HG02852 (cell line): ENCODE data around the gene AMPD2.

Experiments used
- ATAC-seq: cut with Tn5 transposase; IDR thresholded peaks from one replicate; pipeline ENCODE4 v1.9.1; 2021; ENCODE audit warnings: mild to moderate bottlenecking, moderate library complexity; ENCODE audit not compliant: unreplicated experiment

The AMPD2 gene

DNA sequence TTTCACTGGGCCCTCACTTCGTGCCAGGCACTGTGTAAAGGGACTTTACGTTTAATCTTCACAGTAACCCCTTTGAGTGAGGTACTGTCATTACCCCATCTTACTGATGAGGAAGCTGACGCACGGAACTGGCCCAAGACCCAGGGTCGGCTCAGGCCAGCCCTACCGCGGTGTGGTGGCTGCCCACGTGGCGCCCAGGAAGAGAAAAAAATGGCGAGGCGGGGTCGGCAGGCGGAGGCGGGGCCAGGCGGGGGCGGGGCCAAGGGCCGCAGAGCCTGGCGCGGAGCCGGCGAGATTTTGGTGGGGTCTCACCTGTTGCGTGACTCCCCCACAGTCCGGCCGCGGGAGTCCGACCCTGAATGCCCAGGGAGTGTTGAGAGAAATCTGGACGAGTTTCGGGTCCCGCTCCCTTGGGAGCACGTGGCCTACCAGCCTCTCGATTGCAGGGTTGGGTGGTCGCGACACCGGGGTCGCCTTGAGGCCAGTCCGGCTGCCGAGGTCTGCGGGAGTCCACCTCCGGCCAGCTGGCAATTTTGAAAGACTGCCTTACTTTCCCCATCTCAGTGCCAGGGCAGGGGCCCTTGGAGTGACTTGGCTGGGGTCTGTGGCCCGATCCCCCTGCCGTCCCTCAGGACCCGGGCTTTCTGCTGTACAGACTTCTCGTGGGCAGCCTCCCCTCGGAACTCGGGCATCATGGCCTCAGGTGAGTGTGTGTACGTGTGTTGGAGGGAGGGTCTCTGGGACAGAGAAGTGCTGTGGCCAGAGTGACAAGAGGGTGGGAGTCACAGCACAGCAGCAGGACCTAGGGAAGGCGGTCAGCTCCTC, at the start of gene AMPD2, which contains the start of gene GNAT2:
TSS of gene AMPD2 (plus strand) at position 262 of the 825 bp plus-strand sequence. CDS start 1,339 bp downstream, outside the sequence.
TSS of gene GNAT2 (minus strand) at position 41 of the 825 bp plus-strand sequence. CDS start 6,746 bp downstream, outside the sequence.
- ATAC-seq: peak; percentile 55

DNA sequence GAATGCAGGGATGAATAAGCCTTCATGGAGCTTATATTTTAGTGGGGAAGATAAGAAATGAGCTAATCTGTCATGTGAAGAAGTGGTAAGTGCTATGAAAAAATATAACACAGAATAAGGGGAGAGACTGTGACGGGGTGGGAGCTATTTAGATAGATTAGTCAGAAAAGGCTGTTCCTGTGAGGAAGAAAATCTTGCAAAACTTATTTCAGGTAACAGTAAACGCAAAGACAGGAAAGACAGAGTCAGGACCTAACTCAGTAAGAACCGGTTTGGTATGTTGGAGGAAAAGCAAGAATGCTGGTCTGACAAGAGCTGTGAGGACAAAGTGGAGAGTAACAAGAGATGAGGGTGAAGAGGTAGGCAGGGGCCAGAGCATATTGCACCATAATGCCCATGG, 49.2 kb upstream of the AMPD2 start:
- ATAC-seq: no peak

DNA sequence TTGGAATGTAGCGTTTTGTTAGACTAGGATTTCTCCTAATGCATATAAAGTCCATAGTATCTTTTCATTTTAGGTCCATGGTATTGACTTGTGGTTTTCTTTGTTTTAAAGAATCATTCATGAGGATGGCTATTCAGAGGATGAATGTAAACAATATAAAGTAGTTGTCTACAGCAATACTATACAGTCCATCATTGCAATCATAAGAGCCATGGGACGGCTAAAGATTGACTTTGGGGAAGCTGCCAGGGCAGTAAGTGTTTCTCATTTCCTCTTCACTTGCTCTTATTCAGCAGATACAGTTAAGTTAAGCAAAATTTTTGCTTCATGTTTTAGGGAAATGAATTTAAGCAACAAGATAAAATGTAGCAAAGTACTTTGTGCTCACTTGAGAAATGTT, 45.9 kb upstream of the AMPD2 start:
- no peak for ATAC-seq

DNA sequence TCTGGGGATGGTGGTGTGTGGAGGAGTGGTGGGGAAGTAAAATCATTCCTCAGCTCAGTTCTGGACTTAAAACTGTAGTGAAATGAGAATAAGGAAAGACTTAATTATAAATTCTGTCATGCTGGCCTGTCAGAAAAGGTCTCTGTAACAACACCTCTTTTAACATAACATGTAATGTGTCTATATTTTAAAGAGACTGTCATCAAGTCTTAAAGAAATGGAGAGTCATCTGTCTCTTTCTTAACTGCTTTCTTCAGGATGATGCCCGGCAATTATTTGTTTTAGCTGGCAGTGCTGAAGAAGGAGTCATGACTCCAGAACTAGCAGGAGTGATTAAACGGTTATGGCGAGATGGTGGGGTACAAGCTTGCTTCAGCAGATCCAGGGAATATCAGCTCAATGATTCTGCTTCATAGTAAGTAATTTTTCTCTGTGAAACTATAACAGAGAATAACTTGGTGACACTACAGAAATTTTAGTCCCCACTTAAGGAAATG, 40.6 kb upstream of the AMPD2 start:
- ATAC-seq: no peak

DNA sequence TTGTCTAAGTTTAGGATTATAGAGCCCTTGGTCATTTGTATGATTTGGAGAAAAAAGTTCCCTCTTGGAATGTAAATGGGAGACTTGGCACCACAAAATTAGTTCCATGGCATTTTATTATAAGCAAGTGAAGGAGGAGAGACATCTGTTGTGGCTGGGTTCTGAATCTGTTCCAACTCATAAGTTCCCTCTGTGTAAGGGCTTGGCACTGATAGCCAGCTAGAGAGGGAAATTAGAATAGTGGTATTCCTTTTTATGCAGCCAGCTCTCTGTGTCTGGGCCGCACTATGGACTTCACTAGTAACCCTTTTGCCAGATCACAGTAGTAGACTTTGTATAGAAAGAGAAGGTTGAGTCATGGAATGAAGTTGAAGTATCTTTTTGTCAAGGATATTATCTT, 40.1 kb upstream of the AMPD2 start:
- no peak for ATAC-seq

DNA sequence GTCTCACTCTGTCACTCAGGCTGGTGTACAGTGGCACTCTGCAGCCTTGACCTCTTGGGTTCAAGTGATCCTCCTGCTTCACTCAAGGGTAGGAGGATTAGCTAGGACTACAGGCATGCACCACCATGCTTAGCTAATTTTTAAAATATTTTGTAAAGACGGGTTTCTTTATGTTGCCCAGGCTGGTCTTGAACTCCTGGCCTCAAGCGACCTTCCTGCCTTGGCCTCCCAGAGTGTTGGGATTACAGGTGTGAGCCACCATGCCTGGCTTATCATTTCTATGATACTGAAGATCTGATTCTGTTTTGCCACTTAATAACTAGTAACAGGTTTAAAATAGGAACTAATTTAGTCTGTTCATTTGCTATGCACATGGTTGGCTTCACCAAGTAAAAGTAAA, 37.6 kb upstream of the AMPD2 start:
- ATAC-seq: no peak

DNA sequence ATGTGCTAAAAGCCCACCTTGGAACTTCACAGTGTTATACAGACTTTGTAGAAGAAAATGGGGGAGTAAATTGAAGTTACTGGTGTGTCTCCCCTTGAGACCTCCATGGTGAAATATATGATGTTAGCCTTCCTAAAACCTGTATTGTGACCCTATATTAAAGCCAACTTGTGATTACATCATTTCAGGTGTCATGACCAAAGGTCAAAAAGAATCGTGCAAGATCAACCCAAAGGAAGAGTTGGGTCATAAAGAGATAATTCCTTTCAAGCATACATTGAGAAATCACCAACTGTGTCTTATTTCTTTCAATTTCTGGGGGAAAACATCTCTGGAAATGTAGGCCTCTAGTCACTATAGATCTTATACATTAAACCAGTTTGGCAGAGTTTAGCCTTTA, 34.9 kb upstream of the AMPD2 start:
- ATAC-seq: no peak

DNA sequence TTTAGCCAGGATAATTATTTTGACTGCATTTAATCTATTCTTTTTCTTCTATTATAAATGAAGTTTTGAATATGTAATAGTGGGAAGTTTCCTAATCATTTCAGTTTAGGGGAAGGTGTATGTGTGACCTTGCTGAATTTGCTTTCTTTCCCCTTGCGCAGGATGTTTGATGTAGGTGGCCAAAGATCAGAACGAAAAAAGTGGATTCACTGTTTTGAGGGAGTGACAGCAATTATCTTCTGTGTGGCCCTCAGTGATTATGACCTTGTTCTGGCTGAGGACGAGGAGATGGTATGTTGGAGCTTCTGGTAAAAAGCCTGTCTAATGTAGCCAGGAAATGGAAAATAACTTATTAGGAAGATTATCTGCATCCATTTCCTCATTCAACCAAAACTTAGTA, 33.6 kb upstream of the AMPD2 start:
- no peak for ATAC-seq

DNA sequence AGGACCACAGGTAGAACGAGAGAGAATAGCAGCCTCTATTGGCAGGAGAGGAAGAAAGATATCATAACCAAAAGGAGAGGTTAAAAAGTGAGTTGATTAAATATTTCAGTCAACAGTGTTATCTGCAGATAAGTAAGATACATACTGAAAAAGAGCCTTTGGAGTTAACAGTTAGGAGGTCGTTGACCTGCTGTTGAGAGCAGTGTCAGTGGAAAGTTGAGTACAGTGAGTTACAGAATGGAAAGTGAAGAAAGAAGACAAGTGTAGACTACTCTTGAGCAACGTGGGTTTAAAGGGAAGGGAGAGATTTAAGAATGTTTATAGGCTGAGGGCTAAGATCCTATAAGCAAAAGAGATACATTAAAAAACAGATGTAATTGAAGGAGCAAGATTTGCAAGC, 30.5 kb upstream of the AMPD2 start:
- no peak for ATAC-seq

DNA sequence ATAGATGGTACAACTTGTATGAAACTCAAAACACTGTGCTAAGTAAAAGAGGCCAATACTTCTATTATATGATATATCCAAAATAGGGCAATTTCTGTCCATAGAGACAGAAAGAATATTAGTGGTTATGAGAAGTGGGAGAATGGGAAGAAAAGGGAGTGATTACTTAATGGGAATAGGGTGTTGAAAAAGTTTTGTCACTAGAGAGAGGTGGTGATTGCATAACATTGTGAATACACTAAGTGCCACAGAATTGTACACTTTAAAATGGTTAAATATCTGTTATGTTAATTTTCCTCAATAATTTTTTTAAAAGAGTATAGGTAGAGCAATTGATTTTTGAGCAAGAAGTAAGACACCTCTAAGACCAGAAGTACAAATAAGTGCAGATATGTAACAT, 30.0 kb upstream of the AMPD2 start:
- no peak for ATAC-seq

DNA sequence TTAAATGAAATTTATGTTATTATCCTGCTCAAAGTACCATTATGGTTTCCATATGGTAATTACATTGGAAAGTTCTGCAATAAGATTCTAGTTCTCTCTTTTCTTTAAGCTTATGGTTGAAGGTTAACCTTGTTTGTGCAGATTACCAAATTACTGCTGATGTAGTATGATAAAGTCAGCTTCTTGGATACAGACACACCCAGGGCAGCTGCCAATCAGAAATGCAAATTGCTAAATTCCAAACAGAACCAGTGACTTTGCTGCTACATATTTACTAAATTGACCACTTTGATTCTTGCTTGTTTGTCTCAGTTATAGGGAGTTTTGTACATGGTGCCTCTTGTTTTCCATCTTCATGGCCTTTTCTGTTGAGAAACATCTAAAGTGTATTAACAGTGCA, 26.7 kb upstream of the AMPD2 start:
- ATAC-seq: no peak

DNA sequence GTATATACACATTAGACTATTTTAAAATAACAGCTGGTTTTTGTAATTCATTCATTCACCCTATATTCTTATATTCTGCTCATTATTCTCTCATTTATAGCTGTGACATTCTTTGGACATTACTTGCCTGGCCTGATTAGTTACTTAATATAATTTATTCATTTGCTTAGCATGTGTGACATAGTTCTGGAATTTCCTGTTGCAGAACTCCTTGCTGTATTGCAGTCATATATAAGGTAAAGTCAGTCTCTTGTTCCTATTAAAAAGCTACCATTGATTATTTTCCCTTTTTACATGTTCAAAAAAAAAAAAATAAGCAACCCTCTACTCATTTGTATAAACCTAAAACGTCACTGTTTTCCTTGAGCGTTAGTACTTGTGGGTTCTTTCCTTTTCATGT, 24.1 kb upstream of the AMPD2 start:
- no peak for ATAC-seq

DNA sequence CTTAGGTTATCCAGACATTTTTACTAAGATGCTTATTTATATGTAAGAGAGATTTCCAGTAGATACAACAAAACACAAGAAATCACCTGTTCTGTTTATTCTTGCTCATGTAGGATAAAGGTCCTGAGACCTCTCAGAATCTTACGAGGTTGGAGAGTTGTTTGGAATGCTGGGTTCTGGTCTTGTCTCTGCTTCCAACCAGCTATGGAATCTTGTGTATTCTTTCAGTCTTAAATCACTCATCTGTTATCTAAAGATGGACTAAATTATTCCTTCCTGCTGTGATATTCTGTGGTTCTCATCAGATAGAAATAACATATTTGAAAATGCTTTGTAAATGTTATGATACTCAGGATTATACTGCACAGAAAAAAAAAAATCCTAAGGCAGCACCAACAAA, 21.5 kb upstream of the AMPD2 start:
- ATAC-seq: no peak

DNA sequence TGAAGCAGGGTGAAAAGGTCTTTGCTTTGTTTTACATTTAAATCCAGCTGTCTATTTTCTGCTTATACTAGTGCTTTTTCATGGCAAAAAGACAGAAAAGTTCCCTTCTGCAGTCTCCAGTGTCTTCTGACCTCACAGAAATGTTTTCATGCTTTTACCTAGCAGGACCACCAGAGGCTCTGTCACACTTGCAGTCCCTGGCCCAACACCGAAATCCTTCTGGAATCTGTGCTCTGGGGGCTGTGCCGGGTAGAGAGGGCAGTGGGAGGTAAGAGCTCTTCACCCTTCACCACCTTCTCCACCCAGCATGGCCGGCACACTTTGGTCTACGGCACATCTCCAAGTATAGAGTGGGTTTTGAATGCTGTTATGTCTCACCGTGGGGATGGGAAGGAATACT, 21.0 kb upstream of the AMPD2 start:
- ATAC-seq: no peak

DNA sequence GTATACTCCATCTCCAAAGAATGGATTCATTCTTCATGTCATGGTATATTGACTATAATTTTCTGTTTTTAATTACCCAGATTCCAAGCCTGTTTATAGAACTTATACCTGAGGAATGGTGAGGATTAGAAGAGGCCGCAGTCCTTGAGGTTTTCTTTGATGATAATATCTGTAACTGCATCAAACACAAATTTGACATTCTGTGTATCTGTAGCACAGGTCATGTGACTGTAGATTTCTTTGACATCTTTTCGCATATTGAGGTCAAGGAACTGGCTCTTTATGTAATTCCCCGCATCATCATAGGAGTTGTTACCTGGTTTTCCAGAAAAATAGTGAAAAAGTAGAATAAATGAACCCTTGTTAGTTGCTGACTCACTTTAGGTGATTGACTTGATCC, 16.4 kb upstream of the AMPD2 start:
- ATAC-seq: no peak

DNA sequence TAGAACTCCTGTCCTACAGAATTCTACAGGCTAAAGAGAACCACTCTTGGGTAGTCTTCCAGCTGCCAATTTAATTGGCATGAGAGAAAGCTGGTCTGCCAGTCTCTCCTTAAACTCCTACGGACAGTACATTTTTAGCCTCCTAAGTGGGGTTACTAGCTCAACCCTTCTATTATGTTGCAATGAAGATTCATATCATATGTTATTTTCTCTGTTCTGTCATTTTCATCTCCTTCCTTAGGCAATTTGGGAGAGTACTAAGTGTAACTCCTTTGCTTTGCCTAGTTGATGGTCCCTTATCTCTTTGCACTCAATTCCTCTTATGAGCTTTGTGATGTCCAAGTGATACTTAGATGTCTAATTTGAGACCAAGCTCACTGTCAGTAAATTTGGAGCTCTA, 14.3 kb upstream of the AMPD2 start:
- no peak for ATAC-seq

DNA sequence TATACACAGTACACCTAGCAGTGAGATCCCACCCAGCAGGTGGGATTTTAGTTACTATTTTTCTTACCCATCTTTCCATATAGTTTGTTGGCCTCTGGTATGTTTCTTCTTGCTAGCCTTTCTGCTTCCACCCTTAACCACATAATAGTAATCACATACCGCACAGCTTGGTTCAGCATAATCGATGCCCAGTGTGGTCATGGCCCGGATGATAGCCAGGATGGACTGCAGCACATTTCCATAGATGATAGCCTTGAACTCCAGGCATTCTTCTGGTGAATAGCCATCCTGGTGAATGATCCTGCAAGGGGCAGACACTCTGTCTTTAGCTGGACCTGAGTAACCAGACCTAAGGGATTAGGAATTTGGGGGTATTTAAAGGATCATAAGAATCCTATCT, 9.8 kb upstream of the AMPD2 start:
- ATAC-seq: no peak

DNA sequence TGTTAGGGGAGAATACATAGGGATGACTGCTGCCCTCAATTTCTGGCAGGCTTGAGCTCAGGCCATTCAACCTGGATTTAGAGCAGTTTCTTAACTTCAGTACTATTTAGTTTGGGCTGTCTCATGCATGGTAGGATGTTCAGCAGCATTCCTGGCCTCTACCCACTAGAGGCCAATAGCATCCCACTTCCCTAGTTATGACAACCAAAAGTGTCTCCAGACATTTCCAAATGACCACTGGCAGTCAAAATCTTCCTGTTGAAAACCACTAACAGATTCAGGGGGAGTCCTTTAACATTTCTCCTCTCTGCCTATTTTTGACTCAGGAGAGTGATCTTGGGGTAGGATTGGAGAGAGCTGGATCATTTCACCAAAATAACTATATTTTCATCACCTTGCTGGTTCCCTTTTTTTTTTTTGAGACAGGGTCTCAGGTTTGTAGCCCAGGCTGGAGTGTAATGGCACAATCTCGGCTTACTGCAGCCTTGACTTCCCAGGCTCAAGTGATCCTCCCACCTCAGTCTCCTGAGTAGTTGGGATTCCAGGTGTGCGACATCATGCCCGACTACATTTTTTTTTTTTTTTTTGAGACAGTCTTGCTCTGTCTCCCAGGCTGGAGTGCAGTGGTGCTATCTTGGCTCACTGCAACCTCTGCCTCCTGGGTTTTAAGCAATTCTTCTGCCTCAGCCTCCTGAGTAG, 8.9 kb upstream of the AMPD2 start:
- ATAC-seq: no peak

DNA sequence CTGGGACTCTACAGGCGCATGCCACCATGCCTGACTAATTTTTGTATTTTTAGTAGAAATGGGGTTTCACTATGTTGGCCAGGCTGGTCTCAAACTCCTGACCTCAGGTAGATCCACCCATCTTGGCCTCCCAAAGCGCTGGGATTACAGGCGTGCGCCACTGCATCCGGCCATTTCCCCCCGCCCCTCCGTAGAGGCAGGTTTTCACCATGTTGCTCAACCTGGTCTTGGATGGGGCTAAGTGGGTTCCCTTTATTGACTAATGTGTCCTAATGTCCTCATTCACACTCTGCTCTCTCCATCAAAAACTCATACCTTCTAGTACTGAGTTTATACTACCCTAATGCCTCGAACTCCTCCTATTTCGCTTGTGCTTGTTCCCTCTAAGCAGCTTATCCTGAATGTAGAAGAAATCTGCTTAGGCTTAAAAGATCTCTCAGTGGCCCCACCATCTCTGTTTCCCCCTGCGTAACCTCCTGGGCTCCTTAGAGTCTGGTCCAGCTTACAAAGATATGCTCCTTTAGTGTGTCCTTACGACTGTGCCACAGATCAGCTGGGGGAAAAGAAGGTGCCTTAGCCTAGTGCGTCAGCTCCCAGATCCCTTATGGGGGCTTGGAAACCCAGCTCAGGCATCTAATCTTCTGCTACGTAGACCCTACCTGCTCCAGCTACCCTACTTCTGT, 8.2 kb upstream of the AMPD2 start:
- ATAC-seq: no peak

DNA sequence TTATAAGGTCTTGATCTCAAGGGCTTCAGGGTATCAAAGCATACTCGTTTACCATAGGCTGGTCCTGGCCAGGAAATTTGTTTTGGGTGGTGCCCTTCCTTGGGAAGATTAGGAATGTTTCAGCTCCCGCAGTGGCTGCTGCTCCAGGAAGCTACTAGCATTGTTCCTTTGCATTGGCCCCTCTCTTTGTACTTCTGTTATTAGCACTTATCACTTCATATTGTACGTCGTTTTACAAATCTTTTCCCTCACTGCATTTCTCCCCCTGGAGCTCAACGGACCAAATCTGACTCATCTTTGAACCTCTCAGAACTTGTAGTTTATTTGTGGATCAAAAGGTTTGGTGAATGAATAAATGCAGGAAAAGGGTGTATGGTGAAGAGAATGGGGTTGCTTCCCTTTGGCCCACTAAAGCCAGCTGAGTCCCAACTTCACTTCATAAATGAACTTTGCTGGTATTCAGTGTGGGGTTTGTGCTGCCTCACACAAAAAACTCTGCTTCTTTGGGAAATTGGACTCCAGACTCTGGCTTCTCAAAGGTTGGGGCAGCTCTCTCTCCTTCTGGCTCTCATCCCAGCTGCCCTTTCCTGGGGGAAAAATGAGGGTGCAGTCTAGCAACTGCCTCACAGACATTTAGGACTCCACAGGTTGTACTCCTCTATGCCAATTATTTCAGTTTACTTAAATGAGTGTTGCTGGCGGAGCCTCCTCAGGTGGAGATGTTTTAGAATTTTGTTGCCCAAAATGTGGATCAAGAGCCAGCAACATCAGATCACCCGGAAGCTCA, 6.1 kb upstream of the AMPD2 start:
- ATAC-seq: no peak

DNA sequence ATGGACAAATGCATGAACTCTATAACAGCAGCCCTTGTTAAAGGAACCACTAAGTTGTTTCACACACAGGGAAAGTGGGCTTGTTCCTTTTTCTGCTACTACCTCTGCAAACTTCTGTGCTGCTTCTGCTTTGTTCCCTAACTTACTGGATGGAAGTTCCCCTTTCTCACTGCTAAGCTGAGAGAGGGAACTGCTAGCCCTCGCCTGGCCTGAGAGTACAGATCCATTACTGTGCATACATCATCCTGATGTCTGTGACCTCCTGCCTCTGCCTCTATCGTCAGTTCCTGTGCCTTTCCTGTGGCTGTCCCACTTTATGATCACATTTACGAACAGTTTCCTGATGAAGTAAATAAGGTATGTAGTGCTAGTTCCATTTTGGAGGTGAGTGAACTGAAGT, 3.8 kb upstream of the AMPD2 start:
- no peak for ATAC-seq
